Neural cell (in vitro differentiated cells): ENCODE data around the gene POFUT1. TPM values are rescaled to one million over a fixed set of nuclear protein-coding genes. Genes with fewer than 3 reads are reported as not detected.

Source experiments
- H2AFZ ChIP-seq: fragments of 200-600, 300-800 bp; sonication (generic), shearing (Covaris generic); 2 replicates; pipeline ENCODE4 v1.6.0; 2014; ENCODE audit warnings: low read depth, mild to moderate bottlenecking, antibody characterized with exemption, low read length, moderate library complexity
- H3F3A ChIP-seq: fragments of 200-600 bp; shearing (Covaris generic); 2 replicates; pipeline ENCODE4 v1.6.1; 2016; ENCODE audit warnings: mild to moderate bottlenecking, moderate library complexity, mixed read lengths, antibody characterized with exemption, low read length; ENCODE audit not compliant: insufficient read depth, poor library complexity, severe bottlenecking
- H3K27ac ChIP-seq: fragments of 200-600, 300-800 bp; sonication (generic), shearing (Covaris generic); 2 replicates; pipeline ENCODE4 v1.5.1; 2014; ENCODE audit warnings: mild to moderate bottlenecking, low read length, moderate library complexity
- H3K27me3 ChIP-seq: fragments of 300-800, 200-600 bp; sonication (generic), shearing (Covaris generic); 2 replicates; pipeline ENCODE4 v1.6.0; 2014; ENCODE audit warnings: mild to moderate bottlenecking, low read depth, low read length, moderate library complexity; ENCODE audit not compliant: insufficient read depth
- H3K36me3 ChIP-seq: fragments of 300-800, 200-600 bp; sonication (generic), shearing (Covaris generic); 2 replicates; pipeline ENCODE4 v1.5.1; 2014; ENCODE audit warnings: mild to moderate bottlenecking, antibody characterized with exemption, low read length, moderate library complexity; ENCODE audit not compliant: insufficient read depth
- H3K4me2 ChIP-seq: fragments of 300-800, 200-600 bp; sonication (generic), shearing (Covaris generic); 2 replicates; pipeline ENCODE4 v1.6.0; 2014; ENCODE audit warnings: mild to moderate bottlenecking, low read length
- H3K4me3 ChIP-seq: fragments of 300-800, 200-600 bp; sonication (generic), shearing (Covaris generic); 2 replicates; pipeline ENCODE4 v1.5.1; 2014; ENCODE audit warnings: mild to moderate bottlenecking, low read length, moderate library complexity
- H3K79me2 ChIP-seq: fragments of 200-600 bp; shearing (Covaris generic); replicated peaks from 2 replicates; pipeline ENCODE4 v1.6.0; 2014; ENCODE audit warnings: mild to moderate bottlenecking, low read length, moderate library complexity; ENCODE audit not compliant: insufficient read depth
- H3K9ac ChIP-seq: fragments of 300-800, 200-600 bp; sonication (generic), shearing (Covaris generic); 2 replicates; pipeline ENCODE4 v1.6.1; 2016; ENCODE audit warnings: mild to moderate bottlenecking, low read length, mixed read lengths
- H3K9me2 ChIP-seq: fragments of 200-600 bp; shearing (Covaris generic); 2 replicates; pipeline ENCODE4 v1.6.1; 2016; ENCODE audit warnings: mild to moderate bottlenecking, low read length, mixed read lengths; ENCODE audit not compliant: insufficient read depth
- H3K9me3 ChIP-seq: fragments of 200-600, 300-800 bp; sonication (generic), shearing (Covaris generic); 2 replicates; pipeline ENCODE4 v1.6.1; 2016; ENCODE audit warnings: mild to moderate bottlenecking, mixed run types, low read length, moderate library complexity, mixed read lengths
- H4K20me1 ChIP-seq: fragments of 200-600 bp; shearing (Covaris generic); 2 replicates; pipeline ENCODE4 v1.6.1; 2016; ENCODE audit warnings: mild to moderate bottlenecking, mixed run types; ENCODE audit not compliant: insufficient read depth
- EP300 ChIP-seq: fragments of 450-650 bp; conservative IDR thresholded peaks from 2 replicates; pipeline ENCODE4 v1.6.1; 2014; ENCODE audit warnings: antibody characterized with exemption, mild to moderate bottlenecking, moderate library complexity; ENCODE audit not compliant: poor library complexity, severe bottlenecking
- EZH2 ChIP-seq: fragments of 200-600, 300-800 bp; shearing (Covaris generic), sonication (generic); IDR thresholded peaks from 2 replicates; pipeline ENCODE4 v1.6.1; 2014; ENCODE audit warnings: antibody characterized with exemption, low read length, borderline replicate concordance, mild to moderate bottlenecking; ENCODE audit not compliant: insufficient read depth, poor library complexity, severe bottlenecking
- MXI1 ChIP-seq: fragments of 450-650 bp; conservative IDR thresholded peaks from 2 replicates; pipeline ENCODE4 v1.6.1; 2014; ENCODE audit warnings: antibody characterized with exemption, mild to moderate bottlenecking; ENCODE audit not compliant: poor library complexity, severe bottlenecking
- POLR2AphosphoS5 ChIP-seq: IDR thresholded peaks from 2 replicates; pipeline ENCODE4 v1.6.1; 2012
- RAD21 ChIP-seq: fragments of 450-650 bp; conservative IDR thresholded peaks from 2 replicates; pipeline ENCODE4 v1.6.1; 2014; ENCODE audit warnings: antibody characterized with exemption, mild to moderate bottlenecking, moderate library complexity
- SMC3 ChIP-seq: fragments of 450-650 bp; conservative IDR thresholded peaks from 2 replicates; pipeline ENCODE4 v1.6.1; 2014; ENCODE audit warnings: antibody characterized with exemption, mild to moderate bottlenecking, moderate library complexity; ENCODE audit not compliant: poor library complexity
- TAF1 ChIP-seq: IDR thresholded peaks from 2 replicates; pipeline ENCODE4 v1.6.1; 2012; ENCODE audit warnings: low read depth
- polyA plus RNA-seq: library from polyadenylated mRNA; depleted of rRNA; stranded (reverse); fragments of >200 nt; gene quantifications from 2 replicates; pipeline ENCODE4 v1.2.3, GENCODE V29; 2014
- TF ChIP-seq, protein P1 (sequence below): fragments of 450-650 bp; IDR thresholded peaks from 2 replicates; pipeline ENCODE4 v1.5.1; 2014; ENCODE audit warnings: antibody characterized with exemption, mild to moderate bottlenecking, moderate library complexity; ENCODE audit not compliant: poor library complexity, severe bottlenecking
- TF ChIP-seq, protein P2 (sequence below): IDR thresholded peaks from 2 replicates; pipeline ENCODE4 v1.6.1; 2012; ENCODE audit warnings: borderline replicate concordance

POFUT1 gene
- polyA plus RNA-seq, 1 donor from 2014 or later = 14.0 TPM

DNA sequence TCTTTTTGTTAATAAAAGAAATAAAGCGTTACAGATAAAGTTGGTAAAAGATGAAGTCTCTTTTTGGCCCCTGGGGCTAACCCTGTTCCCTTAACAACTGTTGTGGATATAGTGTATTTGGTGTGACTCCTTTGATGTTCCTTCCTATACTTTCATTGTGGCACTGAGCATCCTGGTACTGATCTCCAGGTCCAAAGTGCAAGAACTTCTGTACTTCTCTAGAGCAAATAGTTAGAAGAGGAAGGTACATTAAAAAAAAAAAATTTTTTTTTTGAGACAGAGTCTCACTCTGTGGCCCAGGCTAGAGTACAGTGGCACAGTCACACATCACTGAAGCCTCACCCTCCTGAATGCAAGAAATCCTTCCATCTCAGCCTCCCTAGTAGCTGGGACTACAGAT lies 6.2 kb downstream of the POFUT1 start:
- Histone ChIP-seq H3K36me3 (peaks cover 6% of the 10 kb centered on the region), H3F3A (no peaks in the 10 kb centered on the region), H3K27ac (no peak overlapping the region), H3K9me3 (no peaks in the 10 kb centered on the region), H3K4me3 (no peak overlapping the region), H3K79me2 (peaks cover 3% of the 10 kb centered on the region), H4K20me1 (no peaks in the 10 kb centered on the region), H3K27me3 (no peaks in the 10 kb centered on the region), H3K4me2 (no peak overlapping the region), H3K9ac (no peak overlapping the region), H3K9me2 (no peaks in the 10 kb centered on the region), H2AFZ (no peak overlapping the region)
- TF ChIP-seq, protein P1, sequence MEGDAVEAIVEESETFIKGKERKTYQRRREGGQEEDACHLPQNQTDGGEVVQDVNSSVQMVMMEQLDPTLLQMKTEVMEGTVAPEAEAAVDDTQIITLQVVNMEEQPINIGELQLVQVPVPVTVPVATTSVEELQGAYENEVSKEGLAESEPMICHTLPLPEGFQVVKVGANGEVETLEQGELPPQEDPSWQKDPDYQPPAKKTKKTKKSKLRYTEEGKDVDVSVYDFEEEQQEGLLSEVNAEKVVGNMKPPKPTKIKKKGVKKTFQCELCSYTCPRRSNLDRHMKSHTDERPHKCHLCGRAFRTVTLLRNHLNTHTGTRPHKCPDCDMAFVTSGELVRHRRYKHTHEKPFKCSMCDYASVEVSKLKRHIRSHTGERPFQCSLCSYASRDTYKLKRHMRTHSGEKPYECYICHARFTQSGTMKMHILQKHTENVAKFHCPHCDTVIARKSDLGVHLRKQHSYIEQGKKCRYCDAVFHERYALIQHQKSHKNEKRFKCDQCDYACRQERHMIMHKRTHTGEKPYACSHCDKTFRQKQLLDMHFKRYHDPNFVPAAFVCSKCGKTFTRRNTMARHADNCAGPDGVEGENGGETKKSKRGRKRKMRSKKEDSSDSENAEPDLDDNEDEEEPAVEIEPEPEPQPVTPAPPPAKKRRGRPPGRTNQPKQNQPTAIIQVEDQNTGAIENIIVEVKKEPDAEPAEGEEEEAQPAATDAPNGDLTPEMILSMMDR = no peak
- TF ChIP-seq, protein P2, sequence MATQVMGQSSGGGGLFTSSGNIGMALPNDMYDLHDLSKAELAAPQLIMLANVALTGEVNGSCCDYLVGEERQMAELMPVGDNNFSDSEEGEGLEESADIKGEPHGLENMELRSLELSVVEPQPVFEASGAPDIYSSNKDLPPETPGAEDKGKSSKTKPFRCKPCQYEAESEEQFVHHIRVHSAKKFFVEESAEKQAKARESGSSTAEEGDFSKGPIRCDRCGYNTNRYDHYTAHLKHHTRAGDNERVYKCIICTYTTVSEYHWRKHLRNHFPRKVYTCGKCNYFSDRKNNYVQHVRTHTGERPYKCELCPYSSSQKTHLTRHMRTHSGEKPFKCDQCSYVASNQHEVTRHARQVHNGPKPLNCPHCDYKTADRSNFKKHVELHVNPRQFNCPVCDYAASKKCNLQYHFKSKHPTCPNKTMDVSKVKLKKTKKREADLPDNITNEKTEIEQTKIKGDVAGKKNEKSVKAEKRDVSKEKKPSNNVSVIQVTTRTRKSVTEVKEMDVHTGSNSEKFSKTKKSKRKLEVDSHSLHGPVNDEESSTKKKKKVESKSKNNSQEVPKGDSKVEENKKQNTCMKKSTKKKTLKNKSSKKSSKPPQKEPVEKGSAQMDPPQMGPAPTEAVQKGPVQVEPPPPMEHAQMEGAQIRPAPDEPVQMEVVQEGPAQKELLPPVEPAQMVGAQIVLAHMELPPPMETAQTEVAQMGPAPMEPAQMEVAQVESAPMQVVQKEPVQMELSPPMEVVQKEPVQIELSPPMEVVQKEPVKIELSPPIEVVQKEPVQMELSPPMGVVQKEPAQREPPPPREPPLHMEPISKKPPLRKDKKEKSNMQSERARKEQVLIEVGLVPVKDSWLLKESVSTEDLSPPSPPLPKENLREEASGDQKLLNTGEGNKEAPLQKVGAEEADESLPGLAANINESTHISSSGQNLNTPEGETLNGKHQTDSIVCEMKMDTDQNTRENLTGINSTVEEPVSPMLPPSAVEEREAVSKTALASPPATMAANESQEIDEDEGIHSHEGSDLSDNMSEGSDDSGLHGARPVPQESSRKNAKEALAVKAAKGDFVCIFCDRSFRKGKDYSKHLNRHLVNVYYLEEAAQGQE = no peak
- TF ChIP-seq TAF1 (no peak), EZH2 (no peak), RAD21 (no peak)

DNA sequence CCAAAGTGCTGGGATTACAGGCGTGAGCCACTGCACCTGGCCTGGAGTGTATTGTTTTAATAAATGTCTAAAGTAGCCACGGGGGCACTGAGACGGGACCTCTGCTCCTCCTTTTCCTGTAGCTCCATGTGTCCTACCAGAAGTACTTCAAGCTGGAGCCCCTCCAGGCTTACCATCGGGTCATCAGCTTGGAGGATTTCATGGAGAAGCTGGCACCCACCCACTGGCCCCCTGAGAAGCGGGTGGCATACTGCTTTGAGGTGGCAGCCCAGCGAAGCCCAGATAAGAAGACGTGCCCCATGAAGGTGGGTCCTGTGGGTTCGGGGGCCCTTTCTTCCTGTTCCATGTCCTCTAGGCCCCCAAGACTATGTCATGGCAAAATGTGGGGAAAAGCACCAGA lies 7.5 kb downstream of the POFUT1 start:
- peaks cover 6% of the 10 kb centered on the region for H3K36me3 ChIP-seq

More for the DNA sequence above, 7.5 kb downstream of the POFUT1 start:
- no peaks in the 10 kb centered on the region for H4K20me1 ChIP-seq
- TF ChIP-seq, protein P2 = no peak
- TF ChIP-seq EZH2 (no peak), EP300 (no peak), TAF1 (no peak), POLR2AphosphoS5 (no peak), SMC3 (no peak), MXI1 (no peak), RAD21 (no peak)
- TF ChIP-seq, protein P1 = no peak
- no peaks in the 10 kb centered on the region for H3F3A ChIP-seq
- no peak overlapping the region for H3K9ac ChIP-seq
- no peaks in the 10 kb centered on the region for H3K27me3 ChIP-seq
- H3K79me2 ChIP-seq = peaks cover 3% of the 10 kb centered on the region
- H3K27ac ChIP-seq = no peak overlapping the region
- no peak overlapping the region for H3K4me3 ChIP-seq
- no peaks in the 10 kb centered on the region for H3K9me2 ChIP-seq
- no peak overlapping the region for H3K4me2 ChIP-seq
- H2AFZ ChIP-seq = no peak overlapping the region
- H3K9me3 ChIP-seq = no peaks in the 10 kb centered on the region
